ENCODE data around the gene BTBD7.

DNA sequence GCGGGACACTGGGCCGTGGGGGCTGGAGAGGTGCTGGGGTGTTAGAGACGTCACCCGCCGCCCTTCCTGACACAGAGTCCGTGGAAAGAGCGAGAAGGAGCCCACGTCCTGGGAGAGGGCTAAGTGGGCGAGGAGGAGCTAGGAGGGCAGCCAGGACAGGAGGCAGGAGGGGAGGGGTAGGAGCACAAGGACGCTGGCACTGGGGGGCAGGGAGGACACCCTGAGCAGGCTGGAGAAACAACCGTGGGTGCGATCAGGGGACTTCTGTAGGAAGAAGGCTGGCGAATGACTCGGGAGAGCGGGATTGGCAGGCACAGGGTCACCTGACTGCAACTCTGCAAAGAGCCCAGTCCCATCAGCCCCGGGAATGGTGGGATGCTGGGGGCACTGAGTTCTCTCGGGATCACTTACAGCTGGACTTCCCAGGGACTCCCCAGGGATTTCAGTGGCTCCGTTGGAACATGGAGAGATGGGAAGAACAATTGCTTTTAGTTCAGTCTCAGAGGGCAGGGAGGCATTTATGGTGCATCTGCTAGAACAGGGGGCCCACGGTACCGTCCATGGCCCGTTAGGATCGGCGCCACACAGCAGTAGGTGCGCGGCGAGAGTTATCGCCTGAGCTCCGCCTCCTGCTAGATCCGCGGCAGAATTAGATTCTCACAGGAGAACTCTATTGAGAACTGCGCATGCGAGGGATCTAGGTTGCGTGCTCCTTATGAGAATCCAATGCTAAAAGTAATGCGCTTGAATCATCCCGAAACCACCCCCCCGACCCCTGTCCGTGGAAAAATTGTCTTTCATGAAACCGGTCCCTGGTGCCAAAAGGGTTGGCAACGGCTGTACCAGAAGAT is 101.5 kb downstream of the BTBD7 start:
- TF ChIP-seq, protein P1, sequence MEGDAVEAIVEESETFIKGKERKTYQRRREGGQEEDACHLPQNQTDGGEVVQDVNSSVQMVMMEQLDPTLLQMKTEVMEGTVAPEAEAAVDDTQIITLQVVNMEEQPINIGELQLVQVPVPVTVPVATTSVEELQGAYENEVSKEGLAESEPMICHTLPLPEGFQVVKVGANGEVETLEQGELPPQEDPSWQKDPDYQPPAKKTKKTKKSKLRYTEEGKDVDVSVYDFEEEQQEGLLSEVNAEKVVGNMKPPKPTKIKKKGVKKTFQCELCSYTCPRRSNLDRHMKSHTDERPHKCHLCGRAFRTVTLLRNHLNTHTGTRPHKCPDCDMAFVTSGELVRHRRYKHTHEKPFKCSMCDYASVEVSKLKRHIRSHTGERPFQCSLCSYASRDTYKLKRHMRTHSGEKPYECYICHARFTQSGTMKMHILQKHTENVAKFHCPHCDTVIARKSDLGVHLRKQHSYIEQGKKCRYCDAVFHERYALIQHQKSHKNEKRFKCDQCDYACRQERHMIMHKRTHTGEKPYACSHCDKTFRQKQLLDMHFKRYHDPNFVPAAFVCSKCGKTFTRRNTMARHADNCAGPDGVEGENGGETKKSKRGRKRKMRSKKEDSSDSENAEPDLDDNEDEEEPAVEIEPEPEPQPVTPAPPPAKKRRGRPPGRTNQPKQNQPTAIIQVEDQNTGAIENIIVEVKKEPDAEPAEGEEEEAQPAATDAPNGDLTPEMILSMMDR (IDR thresholded peaks at IDR 0.05) = no peak
- TF ChIP-seq POLR2A (IDR thresholded peaks at IDR 0.05) = no peak
